Measurements from ENCODE around the gene DMWD.
"Not testable (repeated sequence)": the region's sequence is repeated elsewhere in the genome, so short reads cannot be mapped to it uniquely, and the experiment has no call there.

Gene DMWD

DNA sequence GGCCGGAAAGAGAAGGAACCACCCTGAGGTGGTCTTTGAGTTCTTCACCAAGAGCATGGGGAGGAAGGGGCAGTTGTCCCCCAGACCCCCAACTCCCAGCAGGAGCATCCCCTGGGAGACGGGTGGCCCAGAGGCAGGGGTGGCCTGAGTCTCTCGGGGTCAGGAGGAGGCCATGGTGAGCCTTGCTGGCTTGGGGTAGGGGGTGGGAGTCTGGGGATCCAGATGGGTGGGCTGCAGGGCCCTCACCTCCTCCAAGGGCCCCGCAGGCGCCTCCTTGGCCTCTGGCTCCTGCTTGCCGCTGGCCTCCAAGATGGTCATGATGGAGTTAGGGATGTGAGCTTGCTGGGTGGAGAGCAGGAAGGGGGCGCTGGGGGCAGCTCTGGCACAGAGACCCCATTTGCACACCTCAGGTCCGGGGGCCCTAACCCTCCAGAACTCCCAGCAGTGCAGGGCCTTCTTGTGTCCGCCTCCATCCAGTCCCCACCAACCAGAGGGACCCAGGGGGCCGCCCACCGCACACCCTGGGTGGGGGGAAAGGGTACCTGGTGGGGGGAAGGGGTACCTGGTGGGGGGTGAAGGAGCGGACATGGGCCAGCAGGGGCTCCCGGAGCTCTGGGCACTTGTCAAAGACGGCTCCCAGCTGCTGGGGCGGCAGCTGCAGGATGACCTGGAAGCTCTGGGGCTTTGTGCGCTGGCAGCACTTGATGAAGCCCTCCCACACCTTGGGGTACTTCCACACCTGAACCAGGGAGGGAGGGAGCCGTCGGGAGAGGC lies 23.8 kb upstream of the DMWD start:
- ATAC-seq (no peak), DNase-seq (no peak)

DNA sequence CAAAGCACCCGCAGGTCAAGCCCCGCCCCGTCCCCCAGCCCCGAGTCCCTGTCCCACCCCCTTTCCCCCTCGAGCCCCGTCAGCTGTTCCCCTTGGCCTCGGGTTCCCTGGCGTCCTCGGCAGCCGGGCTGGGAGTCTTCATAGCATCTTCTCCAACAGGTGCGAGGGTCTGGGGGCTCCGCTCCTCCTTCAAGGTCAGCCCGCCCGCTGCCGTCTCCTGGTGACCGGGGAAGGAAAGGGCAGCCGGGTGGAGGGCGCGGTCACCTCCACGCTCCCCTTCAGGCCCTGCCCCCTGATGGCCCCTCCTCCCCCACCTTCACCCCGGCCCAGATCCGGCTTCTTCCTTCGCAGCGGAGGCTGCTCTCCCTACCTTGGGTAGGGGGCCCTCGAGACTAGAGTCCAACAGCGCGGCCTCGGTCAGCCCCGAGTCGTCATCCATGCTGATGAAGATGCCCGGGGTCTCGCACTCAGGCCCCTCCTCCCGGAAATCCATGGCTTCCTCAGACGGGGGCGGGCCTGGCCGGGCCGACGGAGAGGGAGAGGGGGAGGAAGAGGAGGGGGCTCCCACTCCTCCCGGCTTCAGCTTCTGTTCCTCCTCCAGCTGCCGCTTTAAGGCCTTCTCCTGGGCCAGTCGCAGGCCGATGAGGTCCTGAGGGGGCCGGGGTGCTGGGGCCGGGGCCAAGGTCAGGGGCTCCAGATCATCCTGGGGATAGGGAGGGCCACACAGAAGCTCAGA lies 23.0 kb upstream of the DMWD start:
- ATAC-seq = no peak

DNA sequence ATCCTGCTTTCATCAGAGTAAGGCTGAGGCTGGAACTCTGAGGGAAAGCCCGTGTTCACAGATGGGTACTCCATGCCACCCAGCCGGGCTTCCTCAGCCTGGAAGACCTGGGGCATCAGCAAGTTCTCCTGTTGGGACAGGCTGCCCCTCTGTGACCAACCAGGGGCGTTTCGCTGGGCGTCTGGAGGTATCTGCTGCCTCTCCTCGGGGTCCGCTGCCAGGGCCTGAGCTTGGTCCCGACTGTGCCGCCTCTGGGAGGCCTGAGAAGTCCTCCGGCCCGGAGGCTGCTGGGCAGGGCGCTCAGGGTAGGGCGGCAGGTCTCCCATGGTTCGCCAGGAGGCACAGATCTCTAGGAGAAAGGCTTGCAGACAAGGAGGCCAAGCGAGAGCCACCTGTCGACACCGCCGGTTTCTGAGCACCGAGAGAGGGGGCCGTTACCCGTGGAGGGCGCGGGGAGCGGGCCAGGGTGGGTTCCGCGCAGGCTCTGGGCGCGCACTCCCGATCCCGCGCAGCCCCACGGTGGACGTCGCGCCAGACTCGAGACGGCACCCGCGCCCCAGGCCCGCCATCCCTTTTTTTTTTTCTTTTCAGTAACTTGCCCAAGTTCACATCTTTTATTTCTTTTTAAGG lies 22.3 kb upstream of the DMWD start, which contains the start of gene RSPH6A:
RSPH6A (minus strand) TSS at position 458 of the 630 bp plus-strand sequence; CDS start at position 326, 132 bp downstream.
- no peak for DNase-seq

More for the DNA sequence above, 23.0 kb upstream of the DMWD start:
- no peak for DNase-seq

DNA sequence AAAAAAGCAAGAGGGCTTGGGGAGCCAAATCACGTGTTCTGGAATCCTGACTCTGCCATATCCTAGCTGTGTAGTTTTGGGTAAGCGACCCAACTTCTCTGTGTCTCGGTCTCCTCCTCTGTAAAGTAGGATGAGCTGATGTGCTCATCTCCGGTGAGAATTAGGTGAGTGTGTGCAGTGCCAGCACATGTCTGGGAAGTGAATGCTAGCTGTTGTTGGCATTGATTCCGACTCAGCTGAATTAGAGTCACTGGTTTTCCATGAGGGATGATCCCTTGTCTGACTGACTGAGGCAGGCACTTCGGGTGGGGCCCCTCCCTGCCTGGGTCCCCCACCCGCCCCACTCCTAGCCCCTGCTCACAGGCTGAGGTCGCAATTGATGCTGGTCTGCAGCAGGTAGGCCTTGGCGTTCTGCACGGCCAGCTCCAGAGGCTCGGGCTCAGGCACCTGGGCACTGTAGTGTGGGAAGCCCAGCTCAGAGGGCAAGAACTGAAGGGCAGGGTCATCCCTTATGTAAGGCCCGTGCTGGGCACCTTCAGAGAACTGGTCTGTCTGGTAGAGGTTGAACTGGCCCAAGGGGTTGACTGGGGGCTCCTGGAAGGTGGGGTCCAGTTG lies 21.6 kb upstream of the DMWD start:
- DNase-seq (no peak), ATAC-seq (no peak)

More for the DNA sequence above, 22.3 kb upstream of the DMWD start, which contains the start of gene RSPH6A:
- ATAC-seq = no peak

DNA sequence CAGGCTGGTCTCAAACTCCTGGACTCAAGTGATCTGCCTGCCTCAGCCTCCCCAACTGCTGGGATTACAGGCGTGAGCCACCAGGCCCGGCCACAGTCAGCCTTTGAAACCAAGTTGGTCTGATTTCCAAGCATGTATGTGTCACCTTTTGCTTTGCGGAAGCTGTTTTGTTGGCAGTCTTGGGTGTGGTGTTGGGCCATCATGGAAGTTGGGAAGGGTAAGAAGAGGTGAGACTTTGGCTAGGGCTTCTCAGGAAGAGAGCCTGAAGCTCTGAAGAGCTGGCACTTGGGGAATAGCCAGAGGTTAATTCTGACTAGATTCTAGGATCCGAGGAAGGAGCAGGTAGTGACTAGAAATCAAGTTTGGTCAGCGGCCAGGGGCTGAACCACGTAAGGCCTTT lies 19.7 kb upstream of the DMWD start:
- no peak for ATAC-seq
- no peak for DNase-seq

DNA sequence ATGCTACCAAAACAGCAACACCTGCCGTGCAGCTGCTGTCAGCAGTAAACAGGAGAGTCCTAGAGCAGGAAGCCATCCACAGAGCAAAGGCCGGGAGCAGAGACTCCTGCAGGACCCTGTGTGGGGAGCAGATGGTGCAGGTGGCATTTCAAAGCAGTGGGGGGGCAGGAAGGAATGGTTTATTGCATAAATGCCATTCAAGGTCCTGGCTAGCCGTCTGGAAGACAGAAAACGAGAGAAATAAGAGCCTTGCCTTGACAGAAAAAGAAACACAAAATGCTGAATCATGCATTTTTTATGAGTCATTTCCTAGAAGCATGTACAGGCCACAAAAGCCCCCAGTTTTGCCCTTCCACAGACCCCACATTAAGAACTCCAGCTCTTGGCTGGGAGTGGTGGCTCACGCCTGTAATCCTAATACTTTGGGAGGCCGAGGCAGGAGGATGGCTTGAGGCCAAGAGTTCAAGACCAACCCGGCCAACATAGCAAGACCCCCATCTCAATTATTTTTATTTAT lies 17.1 kb upstream of the DMWD start:
- DNase-seq = no peak

DNA sequence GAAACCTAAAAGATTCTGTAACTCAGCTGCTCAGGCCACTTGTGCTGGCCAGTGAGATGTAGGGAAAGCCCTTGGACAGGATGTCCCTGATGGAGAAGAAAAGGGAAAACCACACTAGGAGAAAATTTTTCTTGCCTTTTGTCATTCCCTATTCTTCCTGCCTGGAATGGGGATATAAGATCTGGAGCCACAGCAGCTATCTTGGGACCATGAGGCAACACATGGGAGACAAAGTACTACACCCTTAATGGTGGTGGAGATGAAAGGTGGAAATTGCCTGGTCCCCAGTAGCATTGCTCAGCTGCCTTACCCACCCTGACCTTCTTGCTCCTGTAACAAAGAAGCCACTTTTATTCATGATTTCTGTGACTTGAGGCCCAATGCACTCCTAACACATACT lies 13.1 kb upstream of the DMWD start:
- ATAC-seq (no peak), DNase-seq (no peak)

More for the DNA sequence above, 17.1 kb upstream of the DMWD start:
- no peak for ATAC-seq

DNA sequence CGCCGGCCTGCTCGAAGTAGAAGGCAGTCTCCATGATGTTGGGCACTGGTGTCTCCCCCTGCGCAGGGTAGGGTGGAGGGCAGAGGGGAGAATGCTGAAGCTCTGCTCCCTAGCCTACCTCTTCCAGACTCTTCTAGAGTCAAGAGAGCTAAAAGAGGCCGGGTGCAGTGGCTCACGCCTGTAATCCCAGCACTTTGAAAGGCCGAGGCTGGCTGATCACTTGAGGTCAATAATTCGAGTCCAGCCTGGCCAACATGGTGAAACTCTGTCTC lies 12.2 kb upstream of the DMWD start:
- DNase-seq = no peak
- ATAC-seq = no peak

DNA sequence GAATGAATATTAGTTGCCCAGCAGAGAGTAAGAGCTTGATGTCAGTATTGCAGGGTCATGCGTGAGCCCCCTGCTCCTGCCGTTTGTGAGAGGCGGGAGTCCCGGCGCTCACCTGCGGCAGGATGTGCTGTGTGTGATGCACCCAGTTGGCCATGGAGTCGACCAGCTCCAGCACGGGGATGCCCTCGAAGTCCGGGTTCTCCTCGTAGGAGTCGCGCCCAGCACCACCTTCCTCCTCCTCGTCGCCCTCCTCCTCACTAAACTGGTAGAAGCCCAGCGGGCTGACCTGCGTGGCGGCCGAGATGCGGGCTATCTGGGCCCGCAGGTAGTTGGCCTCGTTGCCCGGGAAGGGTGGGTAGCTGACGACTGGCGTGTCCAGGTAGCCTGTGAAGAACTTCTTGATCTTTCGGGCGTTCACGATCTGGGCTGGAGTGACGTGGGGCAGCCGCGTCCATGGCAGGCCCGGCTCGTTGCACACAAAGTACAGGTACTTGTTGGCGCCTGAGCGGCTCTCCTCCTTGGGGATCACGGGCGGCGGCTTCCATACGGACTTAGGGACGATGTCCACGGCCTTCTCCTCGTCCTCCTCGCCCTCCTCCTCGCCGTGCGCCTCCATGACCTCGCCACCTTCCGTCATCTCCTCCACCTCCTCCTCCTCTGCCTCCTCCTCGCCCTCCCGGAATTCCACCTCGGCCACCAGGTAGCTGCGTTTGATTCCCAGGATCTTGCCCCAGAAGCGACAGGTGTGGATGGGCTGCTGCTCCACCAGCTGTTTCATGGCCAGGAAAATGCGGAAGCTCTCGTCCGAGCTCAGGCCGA lies 11.7 kb upstream of the DMWD start:
- ATAC-seq (no peak), DNase-seq (no peak)

DNA sequence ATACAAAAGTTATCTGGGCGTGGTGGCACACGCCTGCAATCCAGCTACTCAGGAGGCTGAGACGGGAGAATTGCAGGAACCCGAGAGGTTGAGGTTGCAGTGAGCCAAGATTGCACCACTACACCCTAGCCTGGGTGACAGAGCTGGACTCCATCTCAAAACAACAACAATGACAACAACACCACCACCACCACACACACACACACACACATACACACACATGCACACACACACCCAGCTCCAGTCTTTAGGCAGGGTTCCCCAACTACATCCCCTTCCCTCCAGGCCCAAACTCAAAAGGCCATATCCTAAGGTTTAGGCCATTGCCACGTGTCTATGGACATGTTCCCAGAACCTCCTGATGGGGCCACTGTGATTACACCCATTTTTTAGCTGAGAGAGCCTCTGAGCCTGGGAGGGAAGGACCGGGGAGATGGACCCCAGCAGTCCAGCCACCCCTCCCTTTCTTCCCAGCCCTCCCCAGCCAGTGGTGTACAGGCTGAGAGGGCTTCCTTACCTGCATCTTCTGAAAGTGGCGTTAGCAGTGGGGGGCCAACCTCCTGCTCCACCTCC lies 9.0 kb upstream of the DMWD start:
- no peak for ATAC-seq
- DNase-seq = no peak

DNA sequence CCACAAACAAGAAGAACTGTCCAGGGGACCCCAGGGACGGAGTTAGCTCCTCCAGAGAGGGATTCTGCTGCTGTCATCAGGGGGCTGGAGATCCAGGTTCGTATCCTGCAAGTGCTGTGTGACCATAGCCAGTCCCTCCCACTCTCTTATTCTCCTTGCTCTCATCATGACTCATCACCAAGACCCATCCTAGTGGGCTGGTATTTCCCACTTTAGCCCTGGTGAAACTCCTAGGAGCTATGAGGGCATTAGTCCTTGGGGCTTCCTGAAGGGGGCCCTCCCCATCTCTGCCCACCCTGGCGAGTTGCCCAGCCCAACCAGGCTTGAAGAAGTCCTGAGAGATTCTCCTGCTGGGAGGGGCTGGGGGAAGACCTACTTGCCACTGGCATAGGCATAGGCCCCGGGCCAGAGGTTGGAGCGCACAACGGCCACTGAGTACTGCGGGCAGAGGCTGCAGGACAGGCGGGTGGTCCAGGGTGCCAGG lies 7.5 kb upstream of the DMWD start:
- DNase-seq (no peak), ATAC-seq (peak; percentile 4)

DNA sequence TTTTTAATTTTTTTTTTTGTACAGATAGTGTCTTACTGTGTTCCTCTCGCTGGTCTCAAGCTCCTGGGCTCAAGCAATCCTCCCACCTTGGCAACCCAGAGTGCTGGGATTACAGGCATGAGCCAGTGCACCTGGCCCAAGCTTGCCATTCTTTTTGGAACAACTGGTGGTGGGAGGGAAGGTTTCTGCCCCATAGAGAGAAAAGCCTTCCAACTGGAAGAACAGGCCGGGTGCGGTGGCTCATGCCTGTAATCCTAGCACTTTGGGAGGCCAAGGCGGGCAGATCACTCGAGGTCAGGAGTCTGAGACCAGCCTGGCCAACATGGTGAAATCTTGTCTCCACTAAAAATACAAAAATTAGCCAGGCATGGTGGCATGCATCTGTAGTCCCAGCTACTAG lies 6.9 kb upstream of the DMWD start:
- not testable (repeated sequence) for ATAC-seq, DNase-seq

DNA sequence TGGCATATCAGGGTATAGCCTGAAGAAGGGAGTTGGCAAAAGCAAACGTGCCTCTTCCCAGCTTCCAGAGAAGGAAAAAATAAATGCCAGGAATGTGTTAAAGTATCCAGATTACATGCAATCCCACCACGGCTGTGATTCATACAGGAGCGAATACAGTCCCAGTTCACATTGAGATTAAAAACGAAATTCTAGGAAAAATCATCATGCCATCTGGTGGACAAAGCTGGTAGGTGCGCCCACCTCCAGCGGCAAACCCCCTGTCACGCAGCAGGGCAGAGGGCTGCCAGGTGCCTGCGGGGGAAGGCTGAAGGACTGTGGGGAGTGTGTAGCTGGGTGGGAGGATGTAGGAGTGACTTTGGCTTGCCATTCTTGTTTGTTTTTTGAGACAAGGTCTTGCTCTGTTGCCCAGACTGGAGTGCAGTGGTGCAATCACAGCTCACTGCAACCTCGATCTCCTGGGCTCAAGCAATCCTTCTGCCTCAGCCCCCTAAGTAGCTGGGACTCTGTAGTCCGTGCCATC lies 6.4 kb upstream of the DMWD start:
- DNase-seq (peak; percentile 65), ATAC-seq (peak; percentile 70)

DNA sequence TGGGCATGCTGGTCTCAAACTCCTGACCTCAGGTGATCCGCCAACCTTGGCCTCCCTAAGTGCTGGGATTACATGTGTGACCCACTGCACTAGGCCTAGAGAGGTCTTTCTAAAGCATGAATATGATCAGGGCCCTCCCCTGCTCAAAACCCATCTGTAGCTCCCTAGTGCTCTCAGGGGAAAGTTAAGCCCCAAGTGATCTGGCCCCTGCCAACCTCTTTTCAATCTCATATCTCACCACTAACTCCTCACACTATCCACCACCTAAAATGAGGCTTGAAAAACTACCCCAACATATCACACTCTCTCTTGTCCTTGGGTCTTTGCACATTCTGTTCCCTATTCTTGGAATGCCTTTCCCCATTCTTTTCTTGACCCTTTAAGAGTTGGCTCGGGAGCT lies 2.0 kb upstream of the DMWD start:
- no peak for ATAC-seq

DNA sequence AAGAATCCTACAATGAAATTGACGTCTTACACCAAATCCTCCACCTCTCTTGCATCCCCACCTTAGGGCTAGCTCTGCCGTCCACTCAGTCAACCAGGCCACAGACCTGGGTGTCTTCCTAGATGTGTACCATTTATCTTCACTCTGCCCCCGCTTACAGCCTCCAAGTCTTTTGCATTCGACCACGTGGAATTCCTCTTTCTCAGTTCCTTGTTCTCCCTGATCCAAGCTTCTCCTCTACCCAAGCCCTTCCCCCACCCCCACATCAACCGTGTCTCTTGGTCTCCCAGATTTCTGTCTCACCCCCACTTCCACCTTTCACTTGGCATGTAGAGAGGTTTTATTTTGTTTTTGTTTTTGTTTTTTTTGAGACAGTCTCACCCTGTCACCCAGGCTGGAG lies 1.2 kb upstream of the DMWD start:
- ATAC-seq = no peak
- no peak for DNase-seq

More for the DNA sequence above, 2.0 kb upstream of the DMWD start:
- DNase-seq = no peak

DNA sequence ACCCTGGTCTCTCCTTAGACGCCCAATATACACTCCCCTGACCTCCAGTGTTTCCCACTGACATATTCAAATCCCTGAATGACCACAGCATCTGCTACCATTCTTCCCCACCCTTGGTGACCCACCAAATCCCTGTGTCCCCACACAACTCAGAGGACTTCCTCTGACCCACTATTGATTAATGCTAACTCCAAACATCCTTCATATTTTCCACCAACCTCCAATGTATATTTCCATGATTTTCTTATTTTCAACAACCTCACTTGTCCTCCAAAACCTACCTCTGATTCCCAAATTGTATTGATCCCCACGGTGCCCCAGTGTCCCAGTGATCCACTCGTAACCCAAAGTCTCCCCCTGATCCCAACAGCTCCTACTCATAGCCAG lies 526 bp upstream of the DMWD start:
- DNase-seq = no peak
- ATAC-seq = no peak

DNA sequence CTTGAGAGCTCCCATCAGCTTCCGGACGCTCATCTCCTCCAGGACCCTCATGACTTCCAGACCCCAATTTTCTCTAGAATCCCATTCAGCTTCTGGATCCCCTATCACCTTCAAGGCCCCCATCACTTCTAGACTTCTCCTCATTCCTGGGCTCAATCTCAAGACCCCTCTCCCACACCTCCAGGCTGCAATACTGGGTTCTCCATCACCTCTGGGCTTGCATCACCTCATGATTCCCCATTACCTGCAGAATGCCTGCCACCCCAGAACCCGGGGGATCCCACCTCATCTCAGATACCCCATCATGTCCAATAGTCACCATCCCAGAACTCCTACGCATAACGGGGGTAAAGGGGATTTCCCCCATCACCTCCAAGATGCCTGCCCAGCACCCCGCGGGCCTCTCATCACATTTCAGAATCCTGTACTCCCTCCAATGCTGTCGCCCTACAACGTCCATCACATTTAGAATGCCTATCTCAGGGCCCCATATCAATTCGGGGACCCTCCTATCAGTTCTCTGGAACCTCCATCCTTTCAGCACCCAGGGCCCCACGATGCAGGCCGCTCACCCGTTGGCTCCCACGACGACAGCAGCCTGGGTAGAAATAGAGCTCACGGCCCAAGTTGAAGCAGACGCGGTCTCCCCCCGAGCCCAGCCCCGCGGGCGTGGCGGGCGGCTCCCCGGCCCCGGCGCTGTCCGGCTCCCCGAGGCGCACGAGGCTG lies 738 bp downstream of the DMWD start:
- DNase-seq = no peak
- peak; percentile 24 for ATAC-seq

DNA sequence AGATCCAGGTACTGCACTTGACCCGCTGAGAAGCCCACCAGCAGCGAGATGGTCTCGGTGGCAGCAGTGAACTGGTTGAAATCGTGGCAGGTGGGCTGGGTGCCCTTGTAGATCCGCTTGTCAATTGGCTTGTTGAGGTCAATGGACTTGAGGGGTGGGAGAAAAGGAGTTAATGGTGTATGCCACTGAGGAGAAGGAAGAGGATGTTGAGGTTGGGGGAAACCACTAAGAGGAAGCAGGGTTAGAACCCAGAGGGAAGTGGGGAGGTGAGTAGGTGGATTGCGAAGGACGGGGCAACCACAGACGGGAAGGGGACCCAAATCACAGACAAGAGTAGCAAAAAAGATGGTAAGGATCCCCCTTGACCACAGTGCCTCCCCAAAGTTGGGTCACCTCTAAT lies 1.7 kb downstream of the DMWD start:
- DNase-seq (peak; percentile 54), ATAC-seq (no peak)

DNA sequence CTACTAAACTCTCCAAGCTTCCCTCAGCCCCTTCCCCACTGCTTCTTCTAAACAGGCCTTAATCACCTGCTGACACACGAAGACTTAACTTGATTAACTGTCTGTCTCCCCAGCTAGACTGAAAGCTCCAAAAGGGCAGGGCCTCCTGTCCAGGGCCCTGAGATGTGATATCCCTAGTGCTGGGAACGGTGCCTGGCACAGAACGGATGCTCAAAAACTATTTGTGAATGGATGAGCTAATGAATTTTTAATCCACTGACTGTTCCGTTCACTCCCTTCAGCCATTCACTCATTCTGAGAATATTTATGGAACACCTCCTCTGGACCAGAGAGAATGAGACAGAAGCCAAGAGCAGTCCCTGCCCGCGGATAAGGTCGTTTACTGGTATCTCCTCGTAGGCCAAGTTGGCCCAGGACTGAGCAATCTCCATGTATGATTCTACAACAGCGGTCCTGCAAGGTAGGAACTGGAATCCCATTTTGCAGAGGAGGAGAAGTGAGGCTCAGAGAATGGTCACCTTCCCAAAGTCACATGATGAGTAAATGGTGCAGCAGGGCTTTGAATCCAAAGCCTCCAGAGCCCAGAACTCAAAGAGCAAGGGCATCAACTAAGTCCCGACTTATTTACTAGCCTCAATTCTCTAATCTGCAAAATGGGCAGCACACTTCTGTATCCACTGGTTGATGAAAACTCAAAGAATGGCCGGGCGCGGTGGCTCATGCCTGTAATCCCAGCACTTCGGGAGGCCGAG lies 3.4 kb downstream of the DMWD start:
- DNase-seq = no peak
- no peak for ATAC-seq

DNA sequence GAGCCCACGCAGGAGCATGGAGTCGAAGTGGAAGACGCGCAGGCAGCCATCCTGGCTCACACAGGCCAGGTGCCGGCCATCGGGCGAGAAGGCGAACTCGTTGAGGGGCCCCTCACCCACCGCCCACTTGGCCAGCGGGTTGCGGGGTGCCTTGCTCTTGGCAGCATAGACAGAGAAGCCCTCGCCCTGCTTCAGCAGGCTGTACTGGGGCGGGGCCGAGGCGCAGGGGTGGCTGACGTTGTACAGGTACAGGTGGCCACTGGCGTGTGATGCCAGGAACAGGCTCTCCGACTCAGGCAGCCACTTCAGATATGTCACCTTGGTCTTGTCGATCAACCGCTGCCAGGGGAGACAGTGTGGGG lies 6.1 kb downstream of the DMWD start:
- no peak for DNase-seq
- ATAC-seq = no peak
